GM12801 (cell line): ENCODE results near the gene AKR1C1.

Source experiments
- TF ChIP-seq, protein P1 (sequence below): IDR thresholded peaks from one replicate; pipeline ENCODE4 v1.5.1; 2011; ENCODE audit warnings: control low read depth; ENCODE audit not compliant: insufficient read length; ENCODE audit errors: extremely low read depth

AKR1C1 gene

DNA sequence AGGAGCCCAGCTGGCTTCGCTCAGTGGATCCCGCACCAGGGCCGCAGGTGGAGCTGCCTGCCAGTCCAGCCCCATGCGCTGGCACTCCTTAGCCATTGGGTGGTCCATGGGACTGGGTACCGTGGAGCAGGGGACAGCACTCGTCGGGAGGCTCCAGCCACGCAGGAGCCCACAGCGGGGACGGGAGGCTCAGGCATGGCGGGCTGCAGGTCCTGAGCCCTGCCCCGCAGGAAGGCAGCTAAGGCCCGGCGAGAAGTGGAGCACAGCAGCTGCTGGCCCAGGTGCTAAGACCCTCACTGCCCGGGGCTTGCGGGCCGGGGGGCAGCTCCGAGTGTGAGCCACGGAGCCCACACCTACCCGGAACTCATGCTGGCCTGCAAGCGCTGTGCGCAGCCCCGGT lies 25.9 kb upstream of the AKR1C1 start:
- TF ChIP-seq, protein P1, sequence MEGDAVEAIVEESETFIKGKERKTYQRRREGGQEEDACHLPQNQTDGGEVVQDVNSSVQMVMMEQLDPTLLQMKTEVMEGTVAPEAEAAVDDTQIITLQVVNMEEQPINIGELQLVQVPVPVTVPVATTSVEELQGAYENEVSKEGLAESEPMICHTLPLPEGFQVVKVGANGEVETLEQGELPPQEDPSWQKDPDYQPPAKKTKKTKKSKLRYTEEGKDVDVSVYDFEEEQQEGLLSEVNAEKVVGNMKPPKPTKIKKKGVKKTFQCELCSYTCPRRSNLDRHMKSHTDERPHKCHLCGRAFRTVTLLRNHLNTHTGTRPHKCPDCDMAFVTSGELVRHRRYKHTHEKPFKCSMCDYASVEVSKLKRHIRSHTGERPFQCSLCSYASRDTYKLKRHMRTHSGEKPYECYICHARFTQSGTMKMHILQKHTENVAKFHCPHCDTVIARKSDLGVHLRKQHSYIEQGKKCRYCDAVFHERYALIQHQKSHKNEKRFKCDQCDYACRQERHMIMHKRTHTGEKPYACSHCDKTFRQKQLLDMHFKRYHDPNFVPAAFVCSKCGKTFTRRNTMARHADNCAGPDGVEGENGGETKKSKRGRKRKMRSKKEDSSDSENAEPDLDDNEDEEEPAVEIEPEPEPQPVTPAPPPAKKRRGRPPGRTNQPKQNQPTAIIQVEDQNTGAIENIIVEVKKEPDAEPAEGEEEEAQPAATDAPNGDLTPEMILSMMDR = no peak

DNA sequence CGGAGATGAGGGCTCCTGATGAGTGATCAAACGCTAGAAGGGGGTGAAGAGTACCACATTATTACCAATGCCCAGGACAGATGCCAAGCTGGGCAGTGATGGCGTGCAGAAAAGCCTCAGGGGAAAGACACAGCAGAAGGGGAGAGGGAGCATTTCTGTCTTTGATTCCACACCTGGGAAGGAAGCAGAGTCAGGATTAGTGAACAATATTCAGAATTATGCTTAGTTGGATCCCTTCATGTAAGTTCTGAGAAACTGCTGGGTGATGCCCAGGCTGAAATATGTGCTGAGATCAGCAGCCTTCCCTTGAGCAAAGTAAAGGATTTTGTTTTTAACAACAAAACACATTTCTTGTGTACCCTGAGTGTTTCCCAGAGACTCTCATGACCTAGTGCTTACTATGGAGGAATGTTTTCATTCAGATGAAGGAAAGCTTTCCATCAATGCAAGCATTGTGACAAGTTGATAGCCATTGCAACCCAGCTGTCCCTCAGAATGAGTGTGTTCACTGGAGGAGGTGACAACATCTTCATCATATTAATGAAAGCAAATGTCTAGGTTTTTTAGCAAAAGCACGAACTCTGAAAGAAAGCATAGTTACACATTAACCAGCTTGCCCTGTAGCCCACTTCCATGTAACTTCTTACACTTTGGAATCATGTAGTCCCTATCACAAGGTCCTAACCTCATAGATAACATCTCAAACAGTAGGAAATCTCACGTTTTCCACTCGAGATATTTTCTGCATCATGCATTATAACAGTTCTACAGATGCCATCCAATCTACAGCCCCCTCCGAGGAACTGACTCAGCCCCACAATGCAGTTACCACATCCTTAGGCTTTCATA lies 23.8 kb upstream of the AKR1C1 start:
- TF ChIP-seq, protein P1 = no peak

DNA sequence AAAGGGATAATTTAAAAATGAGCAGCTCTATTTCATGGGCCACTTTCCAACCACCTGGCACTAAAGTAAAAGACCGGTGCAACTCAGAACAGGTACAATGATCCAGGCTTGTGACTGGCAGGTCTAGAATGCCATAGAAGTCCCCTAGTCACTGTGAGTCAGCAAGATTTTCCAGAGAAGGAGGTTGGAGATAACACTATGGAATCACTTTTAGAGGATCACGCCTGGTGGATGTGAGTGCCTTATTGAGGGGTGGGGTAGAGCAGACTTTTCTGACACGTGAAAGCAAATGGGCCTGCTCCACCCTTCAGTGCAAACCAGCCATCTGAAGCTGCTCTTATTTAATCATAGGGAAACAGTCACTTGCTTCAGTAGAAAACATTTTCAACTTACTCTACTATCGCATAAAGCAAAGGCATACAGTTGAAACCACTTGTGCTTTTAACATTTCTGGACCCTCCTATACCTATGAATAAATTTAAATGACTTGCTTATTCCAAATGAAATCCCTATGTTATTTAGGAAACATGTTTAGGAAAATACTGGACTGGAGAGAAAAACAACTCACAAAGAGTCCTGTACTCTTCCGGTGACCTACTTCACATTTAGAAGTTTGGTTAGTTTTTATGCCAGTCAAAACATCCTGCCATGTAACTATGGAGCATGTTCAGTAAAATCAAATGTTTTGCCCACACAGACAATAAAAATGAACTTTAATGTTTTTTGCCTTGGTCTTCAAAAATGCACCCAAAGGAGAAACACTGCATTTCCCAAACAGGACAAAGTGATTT lies 21.5 kb upstream of the AKR1C1 start:
- TF ChIP-seq, protein P1 = no peak

- TF ChIP-seq, protein P1 = no peak
Measured at GRCh38 chr10:4943821-4944220, 19.4 kb upstream of the AKR1C1 start.

DNA sequence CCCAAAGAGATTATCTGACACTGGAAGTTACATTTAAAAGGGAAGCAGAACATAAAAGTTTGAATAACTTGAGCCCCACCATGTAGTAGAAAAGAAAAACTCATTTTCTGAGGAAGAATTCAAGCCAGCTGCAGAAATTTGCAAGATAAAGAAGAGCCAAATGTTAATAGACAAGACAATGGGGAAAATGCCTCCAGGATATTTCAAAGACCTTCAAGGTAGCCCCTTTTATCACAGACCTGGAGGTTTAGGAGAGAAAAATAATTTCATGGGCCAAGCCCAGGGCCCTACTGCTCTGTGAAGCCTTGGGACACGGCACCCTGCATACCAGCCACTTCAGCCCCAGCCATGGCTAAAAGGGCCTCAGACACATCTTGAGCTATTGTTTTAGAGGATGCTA lies 18.4 kb upstream of the AKR1C1 start:
- TF ChIP-seq, protein P1 = no peak

- TF ChIP-seq, protein P1 = no peak
Measured at GRCh38 chr10:4945766-4946717, 17.2 kb upstream of the AKR1C1 start.
